Transverse colon (tissue), 3 donors: ENCODE data around the gene SMARCC1.

Source experiments
- POLR2A ChIP-seq: fragments of 450-650 bp; IDR thresholded peaks from one replicate; pipeline ENCODE4 v1.6.1; 2016; ENCODE audit warnings: antibody characterized with exemption, mild to moderate bottlenecking, moderate library complexity
- POLR2AphosphoS5 ChIP-seq, 3 donors: sonication (generic); formaldehyde crosslinking; IDR thresholded peaks; one replicate each; pipeline ENCODE4 v1.6.1; 2016; ENCODE audit warnings: antibody characterized with exemption in 3 of 3

- no peak for TF ChIP-seq POLR2A
- TF ChIP-seq POLR2AphosphoS5 (IDR thresholded peaks at IDR 0.05): no peak
Observed at GRCh38 chr3:47772047-47772446, 9.6 kb downstream of the SMARCC1 start.
